GM19463 (cell line): ENCODE data around the gene SAMD10.
"Not testable (repeated sequence)": the region's sequence is repeated elsewhere in the genome, so short reads cannot be mapped to it uniquely, and the experiment has no call there.

Source experiments
- ATAC-seq: cut with Tn5 transposase; IDR thresholded peaks from one replicate; pipeline ENCODE4 v1.9.1; 2021; ENCODE audit warnings: mild to moderate bottlenecking, moderate library complexity; ENCODE audit not compliant: unreplicated experiment

The SAMD10 gene

DNA sequence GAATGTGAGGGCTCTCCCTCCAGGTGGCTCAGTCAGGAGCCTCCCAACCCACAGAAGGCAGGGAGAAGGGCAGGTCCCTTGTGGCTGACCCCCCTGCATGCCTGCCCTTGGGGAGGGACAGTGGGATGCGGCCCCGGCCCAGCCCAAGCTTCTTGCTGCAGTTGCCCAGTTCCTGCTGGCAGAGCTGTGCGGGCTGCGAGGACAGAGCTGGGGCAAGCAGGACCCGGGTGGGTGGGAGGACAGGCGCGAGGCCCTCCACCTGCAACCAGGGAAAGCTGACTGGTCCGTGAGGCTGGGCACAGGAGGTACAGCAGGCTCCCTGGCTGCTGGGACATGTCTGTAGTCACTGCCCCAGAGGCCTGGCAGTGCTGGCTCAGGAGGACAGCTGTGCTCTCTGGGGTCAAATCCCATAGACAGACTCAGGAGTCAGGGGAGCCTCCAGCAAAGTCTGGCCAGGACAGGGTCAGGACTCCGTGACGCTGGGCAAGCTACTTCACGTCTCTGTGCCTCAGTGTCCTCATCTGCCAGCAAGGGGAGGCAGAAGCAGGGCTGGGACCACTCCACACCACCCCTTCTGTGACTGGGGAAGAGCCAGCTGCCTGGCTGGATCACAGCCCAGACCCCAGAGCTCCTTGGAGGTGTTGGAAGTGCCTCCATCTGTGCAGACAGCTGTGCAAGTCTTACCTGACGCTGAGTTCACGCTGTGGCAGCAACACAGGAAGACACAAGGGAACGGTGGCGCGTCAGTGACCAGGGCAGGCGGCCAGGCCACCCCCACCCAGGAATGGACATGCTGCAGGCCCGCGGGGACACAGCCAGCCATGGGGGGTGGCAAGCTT, 36.3 kb downstream of the SAMD10 start:
- no peak for ATAC-seq

DNA sequence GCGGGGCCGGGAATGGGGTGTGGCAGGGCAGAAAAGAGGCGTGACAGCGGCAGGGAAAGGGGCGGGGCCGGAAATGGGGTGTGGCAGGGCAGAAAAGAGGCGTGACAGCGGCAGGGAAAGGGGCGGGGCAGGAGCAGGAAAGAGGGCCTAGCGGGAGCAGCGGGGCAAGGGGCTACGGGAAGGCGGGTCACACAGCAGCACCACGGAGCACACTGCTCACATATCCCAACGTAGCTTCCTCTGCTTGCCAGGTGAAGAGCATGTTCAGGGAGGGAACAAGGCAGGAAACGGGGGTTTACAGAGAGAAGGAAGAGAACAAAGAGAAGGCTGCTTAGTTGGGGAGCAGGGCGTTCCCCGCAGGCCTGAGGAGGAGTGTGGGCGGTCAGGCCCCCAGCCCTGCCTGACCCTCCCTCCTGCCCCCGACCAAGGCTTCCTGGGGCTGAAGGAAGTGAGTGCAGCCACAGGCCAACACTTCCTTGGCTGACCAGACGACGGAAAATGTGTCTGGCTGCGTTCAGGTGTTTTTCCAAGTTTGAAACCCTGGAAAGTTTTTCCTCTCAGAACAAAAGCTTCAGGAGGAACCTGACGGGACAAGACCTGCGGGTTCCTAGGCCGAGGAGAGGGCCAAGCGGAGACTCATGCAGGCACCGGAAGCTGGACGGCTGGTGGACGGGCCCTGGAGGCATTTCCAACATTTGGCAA, 37.0 kb downstream of the SAMD10 start:
- ATAC-seq = no peak

DNA sequence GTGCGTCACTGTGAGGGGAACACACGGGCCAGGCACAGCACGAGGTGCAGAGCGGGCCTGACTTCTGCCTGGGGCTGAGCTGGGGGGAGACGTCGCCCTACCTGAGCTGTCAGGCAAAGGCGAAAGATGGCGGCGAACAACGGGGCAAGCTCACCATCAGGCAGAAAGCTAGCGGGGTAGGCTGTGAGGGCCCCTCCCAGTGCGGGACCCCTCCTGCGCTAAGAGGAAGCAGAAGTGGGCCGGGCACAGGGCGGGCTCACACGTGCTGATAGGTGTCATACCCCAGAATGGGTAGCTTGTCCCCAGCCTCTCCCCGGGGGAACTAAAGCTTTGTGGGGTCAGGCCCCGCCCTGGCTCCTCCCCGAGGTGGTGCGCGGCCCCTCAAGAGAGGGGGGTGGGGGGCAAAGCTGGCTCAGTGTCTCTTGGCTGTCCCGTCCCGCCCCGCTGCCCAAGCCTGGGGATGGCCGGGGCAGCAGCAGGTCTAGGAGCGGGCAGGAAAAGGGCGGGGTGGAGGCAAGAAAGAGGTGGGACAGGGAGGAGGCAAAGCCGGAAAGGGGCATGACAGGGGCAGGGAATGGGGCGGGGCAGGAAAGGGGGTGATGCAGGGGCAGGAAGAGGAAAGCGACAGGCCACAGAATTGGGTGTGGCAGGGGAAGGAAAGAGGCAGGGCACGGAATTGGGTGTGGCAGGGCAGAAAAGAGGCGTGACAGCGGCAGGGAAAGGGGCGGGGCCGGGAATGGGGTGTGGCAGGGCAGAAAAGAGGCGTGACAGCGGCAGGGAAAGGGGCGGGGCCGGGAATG, 38.0 kb downstream of the SAMD10 start:
- ATAC-seq = no peak

- no peak for ATAC-seq
Measured at GRCh38 chr20:63940472-63941266, 38.8 kb downstream of the SAMD10 start.

DNA sequence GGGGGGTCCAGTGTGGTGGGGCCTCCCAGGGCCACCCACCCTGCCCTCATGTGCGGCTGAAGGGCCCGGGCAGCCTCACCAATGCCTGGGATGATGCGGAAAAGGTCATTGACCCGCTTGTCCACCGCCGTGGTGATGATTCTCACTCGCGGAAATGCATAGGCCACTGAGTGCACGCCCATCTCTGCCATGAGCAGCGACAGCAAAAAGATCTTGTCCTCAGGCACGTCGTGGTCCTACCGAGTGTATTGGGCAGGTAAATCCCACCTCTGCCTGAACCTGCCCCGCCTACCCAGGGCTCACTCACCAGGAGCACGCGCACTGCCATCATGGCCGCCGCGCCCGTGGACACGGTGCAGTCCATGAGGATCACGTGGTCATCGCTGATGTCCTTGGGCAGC, 39.4 kb downstream of the SAMD10 start:
- ATAC-seq = no peak

DNA sequence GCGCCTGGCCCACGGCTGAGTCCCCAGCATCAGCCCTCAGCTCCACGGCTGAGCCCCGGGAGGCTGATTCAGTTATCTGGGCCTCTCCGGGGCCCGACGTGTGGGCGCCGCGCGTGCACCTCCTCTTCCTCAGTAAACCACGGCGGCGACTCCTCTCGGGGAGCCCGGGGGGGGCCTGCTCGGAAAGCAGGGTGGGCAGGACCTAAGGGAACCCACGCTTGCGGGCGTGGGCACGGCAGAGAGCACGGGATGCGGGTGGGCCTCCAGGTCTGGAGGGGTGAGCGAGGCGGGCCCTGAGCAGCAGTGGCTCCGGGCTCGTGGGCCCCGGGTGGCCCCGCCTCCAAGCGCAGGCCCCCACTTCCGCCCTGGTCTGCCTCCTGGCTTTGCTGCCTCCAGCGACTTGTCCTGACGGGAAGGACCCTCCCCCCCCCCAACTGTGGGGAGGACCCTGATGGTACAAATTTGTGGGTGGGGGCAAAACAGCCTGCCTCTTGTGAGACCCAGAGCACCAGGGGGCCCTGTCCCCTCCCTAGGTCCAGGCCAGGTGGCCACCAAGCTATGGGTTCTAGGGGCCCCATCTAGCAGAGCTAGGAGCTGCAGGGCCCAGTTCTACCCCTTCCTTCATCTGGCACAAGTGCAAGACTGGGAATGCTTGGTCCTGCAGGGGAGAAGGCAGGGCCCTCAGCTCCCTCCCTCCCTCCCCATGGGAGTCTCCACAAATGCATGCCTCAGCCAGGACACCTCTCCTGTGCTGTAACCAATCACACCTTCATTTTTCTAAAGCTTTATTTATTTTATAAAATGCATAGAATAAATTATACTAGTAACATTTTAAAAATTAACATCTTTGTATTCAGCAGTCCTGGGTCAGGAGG, 40.1 kb downstream of the SAMD10 start:
- ATAC-seq = no peak

DNA sequence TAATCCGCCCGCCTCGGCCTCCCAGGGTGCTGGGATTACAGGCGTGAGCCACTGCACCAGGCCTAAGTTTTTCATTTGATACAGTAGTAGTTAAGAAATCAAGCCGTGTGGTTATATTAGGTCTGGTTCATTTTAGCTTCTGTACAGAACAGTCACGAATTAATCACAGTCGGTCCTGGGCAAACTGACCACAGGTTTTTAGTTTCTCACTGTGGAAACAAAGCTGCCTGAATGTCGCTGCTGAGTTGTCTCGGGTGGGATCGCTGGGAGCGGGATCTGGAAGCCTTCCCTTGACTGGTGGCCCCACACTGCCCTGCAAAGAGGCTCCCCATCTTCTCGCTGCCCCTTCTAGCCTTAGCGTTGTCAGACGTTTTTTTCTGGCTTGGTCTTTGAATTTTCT, 41.8 kb downstream of the SAMD10 start:
- no peak for ATAC-seq

- ATAC-seq = no peak
Measured at GRCh38 chr20:63935447-63935846, 44.0 kb downstream of the SAMD10 start.

DNA sequence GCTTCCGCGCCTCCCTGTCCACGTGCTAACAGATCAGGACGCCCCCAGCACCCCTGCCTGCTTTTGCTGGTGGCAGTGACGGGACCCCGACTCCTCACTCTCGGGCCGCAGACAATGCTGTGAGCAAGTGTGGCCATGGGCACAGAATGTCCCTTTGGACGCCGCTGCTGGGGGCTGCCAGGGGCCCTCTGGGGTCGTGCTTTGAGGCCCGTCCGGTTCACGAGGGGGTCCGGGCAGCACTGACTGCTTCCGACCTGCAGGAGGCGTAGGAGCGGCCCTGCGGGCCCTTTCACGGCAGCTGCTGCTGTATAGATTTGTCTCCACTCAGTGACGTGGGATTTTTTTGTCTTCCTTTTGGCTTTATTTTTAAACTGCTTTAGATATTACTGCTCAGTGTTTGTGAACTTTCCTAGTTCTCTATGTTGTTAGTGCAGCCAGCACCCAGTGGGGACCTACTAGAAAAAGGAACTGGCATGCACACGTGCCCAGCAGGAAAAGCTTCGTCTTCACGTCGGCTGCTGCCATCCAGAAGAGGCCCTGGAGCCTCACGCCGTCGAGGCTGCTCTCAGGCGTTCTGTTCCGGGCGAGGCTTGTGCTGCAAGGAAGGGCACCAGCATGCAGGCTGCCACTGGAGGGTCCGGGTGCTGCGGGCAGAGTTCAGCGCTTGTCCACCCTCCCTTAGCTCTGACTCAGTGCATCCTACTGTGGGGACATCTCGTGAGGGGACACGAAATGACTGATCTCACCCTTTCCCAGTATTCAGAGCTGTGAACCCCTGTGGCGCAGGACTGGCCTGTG, 45.0 kb downstream of the SAMD10 start:
- no peak for ATAC-seq

GRCh38 chr20:63933646-63934045, 45.8 kb downstream of the SAMD10 start:
- ATAC-seq = no peak

DNA sequence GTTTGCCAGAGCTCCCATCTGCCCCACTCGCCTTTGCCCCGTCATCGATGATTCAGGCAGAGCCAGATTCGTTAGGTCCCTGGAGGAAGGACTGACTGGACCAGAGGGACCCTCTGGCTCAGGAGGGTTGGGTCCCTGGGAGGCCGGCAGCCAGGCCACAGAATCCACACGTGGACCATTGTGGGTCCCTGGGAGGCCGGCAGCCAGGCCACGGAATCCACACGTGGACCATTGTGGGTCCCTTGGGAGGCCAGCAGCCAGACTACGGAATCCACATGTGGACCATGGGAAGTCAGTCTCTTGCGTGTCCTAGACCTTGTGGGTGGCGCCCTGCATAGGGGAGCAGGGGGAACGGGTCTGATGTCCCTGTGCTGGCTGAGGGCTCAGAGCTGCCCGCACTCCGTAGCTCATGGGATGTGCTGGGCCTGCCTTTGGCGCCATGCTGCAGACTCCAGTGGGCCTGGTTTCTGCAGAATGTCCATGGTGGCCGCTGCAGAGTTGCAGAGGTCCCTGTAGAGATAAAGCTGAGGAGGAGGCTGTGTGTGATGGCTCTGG, 46.8 kb downstream of the SAMD10 start:
- no peak for ATAC-seq

GRCh38 chr20:63931735-63932134, 47.7 kb downstream of the SAMD10 start:
- ATAC-seq = no peak

- ATAC-seq = no peak
Measured at GRCh38 chr20:63930971-63931553, 48.4 kb downstream of the SAMD10 start.

GRCh38 chr20:63929473-63929883, 50.0 kb downstream of the SAMD10 start:
- not testable (repeated sequence) for ATAC-seq

- ATAC-seq = no peak
Measured at GRCh38 chr20:63929071-63929470, 50.4 kb downstream of the SAMD10 start.

DNA sequence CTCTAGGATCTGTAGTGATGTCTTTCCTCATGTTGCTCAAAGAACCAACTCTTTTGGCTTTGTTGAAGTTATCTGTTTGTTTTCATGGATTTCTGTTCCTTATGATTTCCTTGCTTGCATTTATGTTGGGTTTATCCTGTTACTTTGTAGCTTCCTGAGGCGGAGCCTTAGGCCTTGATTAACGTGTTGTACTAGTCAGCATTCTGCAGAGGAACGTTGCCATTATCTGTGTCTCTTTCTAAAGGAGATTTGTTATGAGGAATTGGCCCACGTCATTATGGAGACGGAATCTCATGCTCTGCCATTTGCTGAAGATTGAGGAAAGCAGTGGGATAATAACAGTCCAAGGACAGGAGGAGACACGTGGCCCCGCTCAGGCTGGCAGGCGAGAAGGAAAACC, 53.1 kb downstream of the SAMD10 start:
- no peak for ATAC-seq

DNA sequence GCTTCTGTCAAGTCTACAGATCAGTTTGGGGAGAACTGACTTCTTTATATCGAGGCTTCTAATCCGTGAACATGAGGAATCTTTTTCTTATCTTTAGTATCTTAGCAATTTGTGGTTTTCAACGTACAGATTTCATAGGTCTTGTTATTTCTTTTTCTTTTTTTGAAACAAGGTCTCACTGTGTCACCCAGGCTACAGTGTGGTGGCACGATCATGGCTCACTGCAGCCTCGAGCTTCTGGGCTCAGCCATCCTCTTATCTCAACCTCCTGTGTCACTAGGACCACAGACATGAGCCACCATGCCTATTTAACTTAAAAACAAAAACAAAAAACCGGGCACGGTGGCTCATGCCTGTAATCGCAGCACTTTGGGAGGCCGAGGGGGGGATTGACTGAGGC, 55.2 kb downstream of the SAMD10 start:
- no peak for ATAC-seq
